HG03060 (cell line): ENCODE data around the gene ZNF581.

ENCODE experiments used
- ATAC-seq: cut with Tn5 transposase; IDR thresholded peaks from one replicate; pipeline ENCODE4 v1.9.1; 2021; ENCODE audit warnings: low read depth, moderate number of reproducible peaks; ENCODE audit not compliant: unreplicated experiment

The ZNF581 gene

DNA sequence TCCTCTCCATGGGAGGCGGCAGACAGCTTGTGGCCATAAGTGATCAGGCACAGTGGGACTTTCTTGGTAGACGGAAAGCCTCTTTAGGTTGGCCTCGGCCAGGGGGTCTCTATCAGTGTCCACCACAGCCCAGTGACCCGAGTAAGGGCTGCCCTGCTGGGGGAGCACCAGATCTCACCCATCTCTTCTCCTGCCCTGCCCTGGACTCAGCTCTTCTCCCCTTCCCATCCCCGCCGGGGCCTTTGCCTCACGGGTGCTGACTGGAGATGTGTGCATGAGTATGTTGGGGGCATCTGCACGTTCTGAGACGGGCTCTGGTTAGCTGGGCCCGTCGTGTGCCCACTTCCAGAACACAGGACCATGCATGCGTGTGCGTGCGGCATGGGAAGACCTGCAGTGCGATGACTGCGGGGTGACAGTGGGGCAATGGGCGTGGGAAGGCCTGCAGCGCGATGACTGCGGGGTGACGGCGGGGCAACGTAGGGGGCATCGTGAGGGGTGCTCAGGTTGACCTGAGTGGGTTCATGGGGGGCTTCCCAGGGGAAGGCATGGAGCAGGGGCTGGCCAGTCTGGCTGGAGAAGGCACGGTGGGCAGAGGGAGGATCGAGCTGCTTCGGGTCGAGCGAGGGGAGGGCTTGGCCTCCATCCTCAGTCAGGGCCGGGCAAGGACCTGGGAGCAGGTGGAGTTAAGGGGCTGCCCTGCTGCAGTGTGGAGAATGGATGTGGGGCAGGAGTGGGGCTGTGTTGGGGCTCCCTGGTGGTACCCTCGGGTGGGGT lies 47.5 kb downstream of the ZNF581 start:
- no peak for ATAC-seq

DNA sequence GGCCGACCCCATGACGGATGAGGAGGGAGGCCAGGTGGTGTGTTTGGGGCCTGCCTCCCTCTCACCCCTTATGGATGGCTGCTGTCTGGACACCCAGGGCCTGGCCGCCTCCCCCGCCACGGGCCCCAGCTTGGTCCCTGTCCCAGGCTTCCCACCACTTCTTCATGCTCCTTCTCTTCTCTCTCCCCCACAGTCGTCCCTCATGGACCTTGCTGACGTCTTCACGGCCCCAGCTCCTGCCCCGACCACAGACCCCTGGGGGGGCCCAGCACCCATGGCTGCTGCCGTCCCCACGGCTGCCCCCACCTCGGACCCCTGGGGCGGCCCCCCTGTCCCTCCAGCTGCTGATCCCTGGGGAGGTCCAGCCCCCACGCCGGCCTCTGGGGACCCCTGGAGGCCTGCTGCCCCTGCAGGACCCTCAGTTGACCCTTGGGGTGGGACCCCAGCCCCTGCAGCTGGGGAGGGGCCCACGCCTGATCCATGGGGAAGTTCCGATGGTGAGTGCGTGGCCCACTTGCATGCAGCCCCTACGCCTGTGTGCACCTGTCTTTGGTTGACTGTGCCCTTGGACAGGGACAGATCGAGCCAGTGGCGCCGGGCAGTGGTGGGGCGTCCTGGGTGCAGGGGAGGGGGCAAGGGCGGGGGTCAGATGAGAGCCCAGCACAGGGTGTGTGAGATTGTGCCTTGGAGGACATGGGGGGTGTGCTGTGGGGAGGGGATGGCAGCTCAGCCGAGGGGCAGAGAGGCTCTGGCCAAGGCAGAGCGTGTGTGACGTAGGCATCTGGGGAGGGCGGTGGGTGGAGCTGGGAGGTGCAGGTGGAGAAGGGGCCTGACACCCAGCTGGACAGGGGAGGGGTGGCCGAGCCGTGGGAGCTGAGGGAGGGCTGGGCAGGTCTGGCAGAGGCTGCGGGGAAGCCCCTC lies 48.4 kb downstream of the ZNF581 start:
- ATAC-seq: no peak

GRCh38 chr19:55692681-55693081 lies 49.2 kb downstream of the ZNF581 start:
- ATAC-seq: no peak

GRCh38 chr19:55693336-55693974 lies 50.0 kb downstream of the ZNF581 start:
- ATAC-seq: no peak

DNA sequence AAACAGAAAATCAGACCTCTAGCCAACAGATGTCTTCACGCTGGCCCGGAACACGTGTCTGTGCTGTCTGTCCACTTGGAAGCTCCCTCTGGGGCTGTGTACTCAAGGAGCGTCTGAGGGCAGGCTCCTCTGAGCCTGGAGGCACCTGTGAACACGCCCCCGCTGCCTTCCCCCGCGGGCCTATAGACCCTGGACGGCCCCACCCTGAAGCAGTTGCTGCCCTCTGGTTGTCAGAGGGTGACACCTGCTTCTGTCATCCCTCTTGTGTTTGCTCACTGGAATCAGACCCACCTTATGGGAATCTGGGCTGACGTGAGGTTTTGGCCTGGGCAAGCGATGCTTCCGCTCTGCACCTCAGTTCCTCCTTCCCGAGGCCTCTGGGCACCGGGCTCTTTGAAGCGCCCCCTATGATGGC lies 50.8 kb downstream of the ZNF581 start:
- no peak for ATAC-seq

- no peak for ATAC-seq
Measured at GRCh38 chr19:55694656-55695491, 51.4 kb downstream of the ZNF581 start.
